ENCODE results near the gene OTULIN.

The OTULIN gene

GRCh38 chr5:14669415-14669814 lies 4.9 kb downstream of the OTULIN start:
- no peak for DNase-seq

- no peak for DNase-seq
Observed at GRCh38 chr5:14669975-14670374, 5.5 kb downstream of the OTULIN start.

GRCh38 chr5:14671414-14671813 lies 6.9 kb downstream of the OTULIN start:
- DNase-seq: no peak

GRCh38 chr5:14672082-14672481 lies 7.6 kb downstream of the OTULIN start:
- no peak for DNase-seq

- no peak for DNase-seq
Observed at GRCh38 chr5:14672484-14673394, 8.2 kb downstream of the OTULIN start.

- no peak for DNase-seq
Observed at GRCh38 chr5:14673443-14673842, 8.9 kb downstream of the OTULIN start.

- DNase-seq: no peak
Observed at GRCh38 chr5:14674983-14675854, 10.7 kb downstream of the OTULIN start.

- DNase-seq: no peak
Observed at GRCh38 chr5:14675865-14676300, 11.4 kb downstream of the OTULIN start.

GRCh38 chr5:14676320-14676719 lies 11.8 kb downstream of the OTULIN start:
- DNase-seq: no peak

- no peak for DNase-seq
Observed at GRCh38 chr5:14678773-14679334, 14.3 kb downstream of the OTULIN start.

GRCh38 chr5:14679595-14679994 lies 15.1 kb downstream of the OTULIN start:
- DNase-seq: no peak

- no peak for DNase-seq
Observed at GRCh38 chr5:14681236-14681752, 16.8 kb downstream of the OTULIN start.

- no peak for DNase-seq
Observed at GRCh38 chr5:14683906-14684455, 19.5 kb downstream of the OTULIN start.

- DNase-seq: no peak
Observed at GRCh38 chr5:14684757-14685156, 20.2 kb downstream of the OTULIN start.

GRCh38 chr5:14685757-14686156 lies 21.2 kb downstream of the OTULIN start:
- DNase-seq: peak; percentile 29

GRCh38 chr5:14686517-14686916 lies 22.0 kb downstream of the OTULIN start:
- DNase-seq: no peak

- DNase-seq: no peak
Observed at GRCh38 chr5:14687023-14687665, 22.6 kb downstream of the OTULIN start.

GRCh38 chr5:14693070-14693469 lies 28.6 kb downstream of the OTULIN start:
- no peak for DNase-seq

GRCh38 chr5:14695152-14695551 lies 30.6 kb downstream of the OTULIN start:
- no peak for DNase-seq

- DNase-seq: no peak
Observed at GRCh38 chr5:14696057-14696456, 31.5 kb downstream of the OTULIN start.

- DNase-seq: no peak
Observed at GRCh38 chr5:14696851-14697250, 32.3 kb downstream of the OTULIN start.

- no peak for DNase-seq
Observed at GRCh38 chr5:14698495-14698894, 34.0 kb downstream of the OTULIN start.
